GM19328 (cell line): Measurements from ENCODE around the gene EIF4EBP3.

Source experiments
- ATAC-seq: cut with Tn5 transposase; IDR thresholded peaks from one replicate; pipeline ENCODE4 v1.9.1; 2021; ENCODE audit warnings: mild to moderate bottlenecking, moderate library complexity; ENCODE audit not compliant: unreplicated experiment

Gene EIF4EBP3

GRCh38 chr5:140547508-140548299, at the start of gene EIF4EBP3:
EIF4EBP3 (plus strand) TSS chr5:140547662; CDS start chr5:140547738, 76 bp downstream.
- ATAC-seq = peak; percentile 99

- no peak for ATAC-seq
These were observed 49.6 kb upstream of the EIF4EBP3 start for GRCh38 chr5:140497897-140498296.

GRCh38 chr5:140498591-140498990, 48.9 kb upstream of the EIF4EBP3 start:
- no peak for ATAC-seq

GRCh38 chr5:140502834-140503233, 44.6 kb upstream of the EIF4EBP3 start:
- ATAC-seq = no peak

GRCh38 chr5:140509898-140510297, 37.6 kb upstream of the EIF4EBP3 start:
- no peak for ATAC-seq

GRCh38 chr5:140513124-140513523, 34.3 kb upstream of the EIF4EBP3 start:
- no peak for ATAC-seq

GRCh38 chr5:140524003-140524402, 23.5 kb upstream of the EIF4EBP3 start:
- no peak for ATAC-seq

GRCh38 chr5:140540227-140540626, 7.2 kb upstream of the EIF4EBP3 start:
- no peak for ATAC-seq

- no peak for ATAC-seq
These were observed 4.5 kb upstream of the EIF4EBP3 start for GRCh38 chr5:140542972-140543371.

GRCh38 chr5:140544986-140545385, 2.5 kb upstream of the EIF4EBP3 start:
- ATAC-seq = no peak

- no peak for ATAC-seq
These were observed 1.9 kb upstream of the EIF4EBP3 start for GRCh38 chr5:140545606-140546005.

GRCh38 chr5:140546851-140547507, 483 bp upstream of the EIF4EBP3 start:
- no peak for ATAC-seq

- ATAC-seq = no peak
These were observed 832 bp downstream of the EIF4EBP3 start for GRCh38 chr5:140548300-140548688.

- no peak for ATAC-seq
These were observed 1.3 kb downstream of the EIF4EBP3 start for GRCh38 chr5:140548791-140549190.

- no peak for ATAC-seq
These were observed 2.0 kb downstream of the EIF4EBP3 start for GRCh38 chr5:140549237-140550144.

GRCh38 chr5:140550147-140551079, 3.0 kb downstream of the EIF4EBP3 start:
- no peak for ATAC-seq

GRCh38 chr5:140551872-140552271, 4.4 kb downstream of the EIF4EBP3 start:
- no peak for ATAC-seq

GRCh38 chr5:140553657-140554056, 6.2 kb downstream of the EIF4EBP3 start:
- no peak for ATAC-seq

- no peak for ATAC-seq
These were observed 7.0 kb downstream of the EIF4EBP3 start for GRCh38 chr5:140554454-140554853.

GRCh38 chr5:140555747-140556312, 8.4 kb downstream of the EIF4EBP3 start:
- ATAC-seq = no peak
